Karpas-422 (cell line): Measurements from ENCODE around the gene MED29. TPM values are rescaled to one million over a fixed set of nuclear protein-coding genes. Genes with fewer than 3 reads are reported as not detected.

ENCODE experiments used
- DNase-seq: peaks from one replicate; pipeline ENCODE4 v3.0.0-alpha.2; 2015
- H2AFZ ChIP-seq: fragments of 200-600 bp; sonication (generic); 2 replicates; pipeline ENCODE4 v1.6.1; 2014; ENCODE audit warnings: antibody characterized with exemption, low read length, mixed read lengths
- H3K27ac ChIP-seq: fragments of 200-600 bp; sonication (generic); 2 replicates; pipeline ENCODE4 v1.5.1; 2014; ENCODE audit warnings: mild to moderate bottlenecking, low read length, moderate library complexity
- H3K27me3 ChIP-seq: fragments of 200-600 bp; sonication (generic); 2 replicates; pipeline ENCODE4 v1.6.1; 2014; ENCODE audit warnings: low read length, mixed read lengths
- H3K36me3 ChIP-seq: fragments of 200-600 bp; sonication (generic); 2 replicates; pipeline ENCODE4 v1.6.1; 2014; ENCODE audit warnings: low read length, mixed read lengths; ENCODE audit not compliant: insufficient read depth
- H3K4me1 ChIP-seq: fragments of 200-600 bp; sonication (generic); 2 replicates; pipeline ENCODE4 v1.6.1; 2014; ENCODE audit warnings: mild to moderate bottlenecking, low read length, mixed read lengths
- H3K4me2 ChIP-seq: fragments of 200-600 bp; sonication (generic); 2 replicates; pipeline ENCODE4 v1.6.1; 2014; ENCODE audit warnings: low read length, low read depth, mild to moderate bottlenecking; ENCODE audit not compliant: poor library complexity, severe bottlenecking
- H3K4me3 ChIP-seq: fragments of 200-600 bp; sonication (generic); 2 replicates; pipeline ENCODE4 v1.5.1; 2014; ENCODE audit warnings: mild to moderate bottlenecking, antibody characterized with exemption, low read length, mixed read lengths
- H3K79me2 ChIP-seq: fragments of 200-600 bp; sonication (generic); 2 replicates; pipeline ENCODE4 v1.6.1; 2014; ENCODE audit warnings: mild to moderate bottlenecking, low read length, mixed read lengths
- H3K9ac ChIP-seq: fragments of 200-600 bp; sonication (generic); 2 replicates; pipeline ENCODE4 v1.6.0; 2014; ENCODE audit warnings: low read length
- H3K9me2 ChIP-seq: fragments of 200-600 bp; sonication (generic), shearing (Covaris generic); replicated peaks from 2 replicates; pipeline ENCODE4 v1.6.0; 2014; ENCODE audit warnings: mild to moderate bottlenecking, low read length, moderate library complexity; ENCODE audit not compliant: insufficient read depth
- H3K9me3 ChIP-seq: fragments of 300-700, 200-600 bp; sonication (generic); 2 replicates; pipeline ENCODE4 v1.6.1; 2014; ENCODE audit warnings: low read length, mixed read lengths
- H4K20me1 ChIP-seq: fragments of 200-600 bp; sonication (generic); 2 replicates; pipeline ENCODE4 v1.6.1; 2014; ENCODE audit warnings: mild to moderate bottlenecking, antibody characterized with exemption, low read length, low read depth; ENCODE audit not compliant: insufficient read depth
- total RNA-seq: library from RNA; depleted of rRNA; stranded (reverse); fragments of >200 nt; shearing (Covaris generic); gene quantifications from 2 replicates; pipeline ENCODE4 v1.2.3, GENCODE V29; 2014; ENCODE audit warnings: low replicate concordance; rRNA removed

MED29 gene, protein sequence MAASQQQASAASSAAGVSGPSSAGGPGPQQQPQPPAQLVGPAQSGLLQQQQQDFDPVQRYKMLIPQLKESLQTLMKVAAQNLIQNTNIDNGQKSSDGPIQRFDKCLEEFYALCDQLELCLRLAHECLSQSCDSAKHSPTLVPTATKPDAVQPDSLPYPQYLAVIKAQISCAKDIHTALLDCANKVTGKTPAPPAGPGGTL
- 18.1 and 18.6 TPM in 2 replicates for total RNA-seq

DNA sequence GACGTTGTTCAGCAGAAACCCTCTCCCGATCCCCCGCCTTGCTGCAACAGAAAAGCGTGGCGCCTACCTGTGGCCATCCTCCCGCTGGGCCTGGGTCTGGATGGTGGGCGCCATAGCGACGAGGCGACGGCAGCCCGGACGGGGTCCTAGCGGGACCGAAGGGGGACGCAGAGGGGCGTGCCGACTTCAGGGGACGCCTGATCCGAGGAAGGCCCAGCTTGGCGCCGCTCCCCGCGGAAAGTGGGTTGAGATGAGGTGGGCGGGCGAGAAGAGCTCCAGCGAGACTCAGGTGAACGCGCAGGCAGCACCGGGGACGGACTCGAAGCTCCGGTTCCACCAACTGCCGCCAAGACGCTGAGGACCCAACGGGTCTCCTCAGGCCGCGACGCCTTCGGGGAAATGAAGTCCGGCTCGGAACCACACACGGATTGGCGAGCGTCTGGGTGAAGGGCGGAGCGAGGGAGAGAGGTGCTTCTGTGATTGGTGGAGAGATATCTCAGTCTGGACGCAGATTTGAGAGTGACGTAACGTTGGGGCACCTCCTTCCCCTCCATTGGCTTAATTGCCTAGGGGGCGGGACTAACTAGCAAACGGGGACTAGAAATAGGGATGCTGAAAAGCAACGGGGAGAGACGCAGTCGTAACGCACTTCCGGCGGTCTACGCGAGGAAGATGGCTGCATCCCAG, at the start of gene MED29, which contains the start of gene PAF1:
Gene MED29, plus strand, starts transcription at position 628 of the 687 bp plus-strand sequence. Its CDS starts 45 bp downstream, at position 673.
Gene PAF1, minus strand, starts transcription at position 356 of the 687 bp plus-strand sequence. Its CDS starts 242 bp downstream, at position 114.
- no peaks in the 10 kb centered on the region for H3K9me3 ChIP-seq
- peak; percentile 100 for DNase-seq
- H3K27ac ChIP-seq: peak within 1 kb of the TSS; percentile 75
- H3K79me2 ChIP-seq: peaks cover 31% of the 10 kb centered on the region
- H3K27me3 ChIP-seq: no peaks in the 10 kb centered on the region
- no peaks in the 10 kb centered on the region for H4K20me1 ChIP-seq
- H2AFZ ChIP-seq: peak within 1 kb of the TSS; percentile 83
- no peaks in the 10 kb centered on the region for H3K9me2 ChIP-seq
- H3K9ac ChIP-seq: peak within 1 kb of the TSS; percentile 92
- peak within 1 kb of the TSS; percentile 92 for H3K4me3 ChIP-seq
- peaks cover 22% of the 10 kb centered on the region; the same call in 1 of the 2 replicates for H3K36me3 ChIP-seq
- peaks cover 20% of the 10 kb centered on the region for H3K4me1 ChIP-seq
- peak within 1 kb of the TSS; percentile 91 for H3K4me2 ChIP-seq

DNA sequence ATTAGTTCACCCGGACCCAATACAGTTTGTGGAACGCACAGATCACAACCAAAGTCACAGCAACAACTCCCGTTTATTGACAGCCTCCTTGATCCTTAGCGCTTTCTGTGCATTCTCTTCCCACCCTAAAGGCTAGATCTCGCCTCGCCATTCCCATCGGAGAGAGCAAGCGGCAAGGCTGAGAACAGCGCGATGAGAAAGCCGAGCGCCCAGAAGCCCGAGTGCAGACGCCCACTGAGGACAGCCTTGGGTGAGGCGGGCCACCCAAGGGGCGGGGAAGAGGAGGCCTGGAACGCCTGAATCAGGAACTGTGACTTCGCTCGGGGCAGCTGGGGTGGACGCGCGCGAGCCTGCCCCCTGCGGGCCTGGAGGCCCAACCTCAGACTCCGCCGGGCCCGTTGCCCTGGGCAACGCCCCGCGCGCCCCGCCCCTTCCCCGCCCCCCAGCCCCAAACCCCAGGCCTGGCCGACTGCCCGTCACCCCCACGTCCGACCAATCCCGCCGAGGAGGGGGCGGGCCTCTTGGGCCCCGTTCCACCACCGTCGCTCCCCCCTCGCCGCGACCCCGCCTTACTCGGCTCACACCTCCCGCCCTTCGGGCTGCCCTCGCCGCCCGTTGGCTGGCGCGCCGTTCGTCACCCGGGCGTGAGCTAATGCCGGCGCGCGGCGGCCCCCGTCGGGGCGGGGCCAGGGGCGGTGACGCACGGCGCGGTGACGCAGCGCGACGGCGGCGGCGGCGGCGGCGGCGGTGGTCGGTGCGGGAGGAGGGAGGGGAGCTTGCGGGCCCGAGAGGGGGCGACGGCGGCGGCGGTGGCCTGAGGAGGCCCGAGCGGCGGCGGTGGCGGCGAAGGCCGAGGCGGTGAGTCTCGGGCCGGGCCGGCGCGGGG, 49.2 kb upstream of the MED29 start, which contains the start of gene SAMD4B:
Gene SAMD4B, plus strand, starts transcription at position 703 of the 886 bp plus-strand sequence. CDS start 14,473 bp downstream, outside the sequence.
- H3K27me3 ChIP-seq: no peaks in the 10 kb centered on the region
- H3K36me3 ChIP-seq: no peaks in the 10 kb centered on the region
- H3K4me1 ChIP-seq: peaks cover 43% of the 10 kb centered on the region
- peaks cover 44% of the 10 kb centered on the region for H3K79me2 ChIP-seq
- peak within 1 kb of the TSS; percentile 98 for H3K9ac ChIP-seq
- H2AFZ ChIP-seq: peak within 1 kb of the TSS; percentile 66
- H4K20me1 ChIP-seq: no peaks in the 10 kb centered on the region; the same call in 1 of the 2 replicates
- peak within 1 kb of the TSS; percentile 92 for H3K4me3 ChIP-seq
- peak; percentile 99 for DNase-seq
- peak within 1 kb of the TSS; percentile 94 for H3K4me2 ChIP-seq
- peak within 1 kb of the TSS; percentile 45 for H3K27ac ChIP-seq
- H3K9me3 ChIP-seq: no peaks in the 10 kb centered on the region
- no peaks in the 10 kb centered on the region for H3K9me2 ChIP-seq

DNA sequence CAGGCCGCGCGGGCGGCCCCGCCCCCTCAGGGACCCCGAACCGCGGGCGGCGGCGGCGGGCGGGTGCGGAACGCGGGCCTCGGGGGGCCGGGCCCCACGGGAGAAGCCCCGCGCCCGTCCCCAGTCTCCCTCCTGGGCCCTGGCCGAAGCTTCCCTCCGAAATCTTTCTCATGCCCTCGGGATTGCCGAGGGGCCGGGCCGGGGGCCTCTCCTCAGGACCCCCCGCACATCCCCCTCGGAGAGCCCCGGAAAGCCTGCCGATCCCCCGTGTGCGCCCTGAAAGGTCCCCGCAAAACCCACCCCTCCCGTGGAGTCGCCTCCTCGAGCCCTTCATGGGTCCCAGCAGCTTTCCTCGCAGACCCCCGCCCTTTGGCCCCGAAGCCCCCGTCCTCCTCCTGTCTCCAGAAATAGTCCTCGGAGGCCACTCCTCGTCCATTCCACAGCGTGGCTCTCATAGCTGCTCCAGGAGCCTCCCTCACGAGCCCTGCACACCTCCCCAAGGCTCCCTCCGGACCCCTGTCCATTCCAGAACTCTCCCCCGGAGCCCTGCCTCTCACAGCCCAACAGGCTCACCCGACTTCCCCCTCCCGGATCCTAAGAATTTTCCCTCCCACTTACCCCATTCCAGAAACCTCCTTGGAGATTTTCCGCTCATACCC, 48.4 kb upstream of the MED29 start:
- Histone ChIP-seq H3K36me3 (no peaks in the 10 kb centered on the region), H3K4me3 (peak overlapping the region; percentile 92), H3K4me2 (peak overlapping the region; percentile 94), H3K27ac (peak overlapping the region; percentile 45), H3K27me3 (no peaks in the 10 kb centered on the region), H4K20me1 (no peaks in the 10 kb centered on the region; the same call in 1 of the 2 replicates), H3K79me2 (peaks cover 52% of the 10 kb centered on the region), H3K9me3 (no peaks in the 10 kb centered on the region), H3K9ac (peak overlapping the region; percentile 98), H3K9me2 (no peaks in the 10 kb centered on the region), H3K4me1 (peaks cover 43% of the 10 kb centered on the region), H2AFZ (no peak overlapping the region)
- DNase-seq: no peak

DNA sequence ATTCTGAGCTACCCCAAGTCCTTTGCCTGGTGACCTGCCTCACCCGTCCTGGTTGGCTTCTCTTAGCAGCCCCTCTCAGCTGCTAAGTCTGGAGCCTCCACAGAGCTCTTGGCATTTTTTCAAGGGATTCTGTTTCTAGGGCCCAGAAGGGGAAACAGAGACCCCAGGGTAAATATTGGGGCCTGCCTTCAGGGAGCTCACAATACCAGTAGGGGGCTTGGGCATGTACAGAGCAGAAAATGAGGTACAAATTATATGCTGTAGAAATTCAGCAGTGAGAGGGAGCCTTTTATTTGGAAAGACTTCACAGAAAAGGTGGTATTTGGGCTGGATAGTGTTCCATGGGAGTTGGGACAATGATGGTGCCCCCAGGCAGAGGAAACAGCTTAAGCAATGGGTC, 45.2 kb upstream of the MED29 start:
- no peaks in the 10 kb centered on the region; the same call in 1 of the 2 replicates for H4K20me1 ChIP-seq
- no peak overlapping the region for H3K27ac ChIP-seq
- no peak overlapping the region for H3K9ac ChIP-seq
- H3K4me2 ChIP-seq: no peak overlapping the region
- H3K27me3 ChIP-seq: no peaks in the 10 kb centered on the region
- H2AFZ ChIP-seq: no peak overlapping the region
- H3K9me2 ChIP-seq: no peaks in the 10 kb centered on the region
- H3K9me3 ChIP-seq: no peaks in the 10 kb centered on the region
- H3K4me3 ChIP-seq: no peak overlapping the region
- H3K4me1 ChIP-seq: peaks cover 39% of the 10 kb centered on the region
- H3K36me3 ChIP-seq: peaks cover 6% of the 10 kb centered on the region; the same call in 1 of the 2 replicates
- H3K79me2 ChIP-seq: peaks cover 72% of the 10 kb centered on the region
- no peak for DNase-seq

DNA sequence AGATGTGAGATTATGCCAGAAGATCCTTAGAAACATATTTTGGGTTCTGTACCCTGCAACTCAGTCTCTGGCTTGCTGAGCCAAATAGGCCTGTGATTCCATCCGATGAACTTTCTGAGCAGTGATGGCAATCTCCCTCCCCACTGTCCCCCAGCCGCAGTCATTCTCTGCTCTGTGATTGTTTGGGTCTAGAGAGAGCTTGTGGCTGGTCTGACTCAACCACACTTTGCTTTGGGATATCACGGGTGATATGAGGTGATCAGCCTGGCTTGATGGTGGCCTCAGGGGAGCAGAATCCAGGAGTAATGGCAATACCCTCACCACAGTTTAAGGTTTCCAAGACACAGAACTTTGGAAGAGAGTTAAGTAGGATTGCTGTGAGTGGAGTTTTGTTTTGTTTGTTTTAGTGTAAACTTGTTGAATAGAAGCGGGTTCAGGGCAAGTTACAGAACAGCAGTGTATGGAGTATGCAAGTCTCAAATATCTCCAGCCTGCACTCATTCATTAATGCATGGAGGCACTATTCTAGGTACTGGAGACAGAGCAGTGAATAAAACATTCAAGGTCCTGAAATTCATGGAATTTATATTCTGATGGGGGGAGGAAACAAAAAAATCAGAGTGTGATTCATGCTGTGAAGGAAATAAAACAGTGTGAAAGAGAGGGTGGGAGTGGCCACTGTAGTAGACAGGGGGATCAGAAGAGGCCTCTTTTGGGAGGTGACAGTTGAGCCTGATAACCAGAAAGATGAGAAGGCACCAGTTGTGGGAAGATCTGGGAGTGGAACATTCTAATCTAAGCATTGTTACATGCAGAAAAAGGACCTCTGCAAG, 43.6 kb upstream of the MED29 start:
- Histone ChIP-seq H3K27ac (no peak overlapping the region), H3K4me3 (no peak overlapping the region), H2AFZ (no peak overlapping the region), H3K36me3 (peaks cover 17% of the 10 kb centered on the region; the same call in 1 of the 2 replicates), H3K79me2 (peaks cover 83% of the 10 kb centered on the region), H3K27me3 (no peaks in the 10 kb centered on the region), H3K9me2 (no peaks in the 10 kb centered on the region), H3K9me3 (no peaks in the 10 kb centered on the region), H3K4me1 (peaks cover 35% of the 10 kb centered on the region), H4K20me1 (no peaks in the 10 kb centered on the region; the same call in 1 of the 2 replicates), H3K9ac (no peak overlapping the region), H3K4me2 (no peak overlapping the region)
- no peak for DNase-seq

DNA sequence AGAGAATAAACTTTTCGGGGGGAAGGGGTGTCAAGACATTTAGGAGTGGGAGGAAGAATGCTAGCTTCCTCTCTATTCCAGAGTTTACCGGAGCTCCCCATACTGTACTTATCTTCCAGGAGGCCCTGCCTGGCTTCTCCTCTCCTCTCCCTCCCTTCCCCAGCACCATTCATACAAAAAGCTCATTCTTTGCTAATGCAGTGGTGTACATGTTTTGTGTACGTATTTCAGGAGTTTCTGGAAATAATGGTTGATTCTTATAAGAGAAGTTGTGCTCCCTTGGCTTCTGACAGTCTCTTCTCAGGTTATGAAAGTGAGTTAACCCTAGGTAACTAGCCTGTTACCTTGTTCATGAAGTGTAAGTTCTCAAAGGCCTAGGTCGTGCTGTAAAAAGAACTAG, 41.9 kb upstream of the MED29 start:
- Histone ChIP-seq H4K20me1 (no peaks in the 10 kb centered on the region), H3K4me1 (peaks cover 22% of the 10 kb centered on the region), H3K9ac (no peak overlapping the region), H2AFZ (no peak overlapping the region), H3K36me3 (peaks cover 23% of the 10 kb centered on the region; the same call in 1 of the 2 replicates), H3K9me3 (no peaks in the 10 kb centered on the region), H3K4me3 (no peak overlapping the region), H3K4me2 (no peak overlapping the region), H3K79me2 (peaks cover 68% of the 10 kb centered on the region), H3K27me3 (no peaks in the 10 kb centered on the region), H3K9me2 (no peaks in the 10 kb centered on the region), H3K27ac (no peak overlapping the region)
- no peak for DNase-seq

DNA sequence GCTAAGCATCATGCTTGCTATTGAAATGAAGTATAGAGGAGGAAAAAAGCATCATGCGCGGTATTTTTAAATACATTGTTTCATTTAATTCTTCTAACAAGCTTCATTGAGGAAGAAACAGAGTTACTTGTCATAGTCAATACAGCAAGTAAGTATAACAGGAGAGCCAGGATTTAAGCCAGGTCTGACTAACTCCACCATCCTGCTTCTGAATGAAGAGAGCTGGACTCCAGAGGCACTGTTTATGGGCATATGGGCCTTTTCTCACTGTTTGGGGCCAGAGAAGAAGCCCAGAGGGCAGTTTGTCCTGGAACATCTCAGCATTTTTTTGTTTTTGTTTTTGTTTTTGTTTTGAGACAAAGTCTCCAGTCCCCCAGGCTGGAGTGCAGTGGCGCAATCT, 41.0 kb upstream of the MED29 start:
- Histone ChIP-seq H2AFZ (no peak overlapping the region), H3K4me3 (no peak overlapping the region), H3K9ac (no peak overlapping the region), H3K27ac (no peak overlapping the region), H3K4me2 (no peak overlapping the region), H4K20me1 (no peaks in the 10 kb centered on the region), H3K79me2 (peaks cover 60% of the 10 kb centered on the region), H3K9me2 (no peaks in the 10 kb centered on the region), H3K9me3 (no peaks in the 10 kb centered on the region), H3K36me3 (peaks cover 25% of the 10 kb centered on the region; the same call in 1 of the 2 replicates), H3K4me1 (peaks cover 13% of the 10 kb centered on the region), H3K27me3 (no peaks in the 10 kb centered on the region)
- DNase-seq: no peak
